Stomach smooth muscle (tissue), 2 donors: ENCODE data around the gene MRTFA.
A peak's percentile ranks its signal among the peaks of the same experiment; 100 is the strongest.
"Not testable (repeated sequence)": the region's sequence is repeated elsewhere in the genome, so short reads cannot be mapped to it uniquely, and the experiment has no call there.

Experiments used
- H3K27ac ChIP-seq: one replicate; pipeline ENCODE4 v1.7.0; 2013; ENCODE audit warnings: mild to moderate bottlenecking, low read length, inconsistent platforms
- H3K27me3 ChIP-seq, 2 donors: one replicate each; pipeline ENCODE4 v1.7.0; 2013; ENCODE audit warnings: low read length in 2 of 2; ENCODE audit not compliant: insufficient read depth in 2 of 2, control insufficient read depth in 1 of 2
- H3K36me3 ChIP-seq, 2 donors: one replicate each; pipeline ENCODE4 v1.7.0; 2013; ENCODE audit warnings: low read length in 2 of 2; ENCODE audit not compliant: control insufficient read depth in 2 of 2, insufficient read depth in 2 of 2
- H3K4me1 ChIP-seq: one replicate; pipeline ENCODE4 v1.7.0; 2013; ENCODE audit warnings: low read length; ENCODE audit not compliant: control insufficient read depth, insufficient read depth
- H3K4me3 ChIP-seq, 2 donors: one replicate each; pipeline ENCODE4 v1.7.0; 2013; ENCODE audit warnings: low read length in 2 of 2
- H3K9ac ChIP-seq, 2 donors: one replicate each; pipeline ENCODE4 v1.7.0; 2013; ENCODE audit warnings: low read length in 2 of 2, mild to moderate bottlenecking in 1 of 2
- H3K9me3 ChIP-seq, 2 donors: one replicate each; pipeline ENCODE4 v1.7.0; 2013; ENCODE audit warnings: low read length in 2 of 2; ENCODE audit not compliant: control insufficient read depth in 2 of 2
- donor health status: healthy.
- donor health status: Pancreatic carcinoma.

MRTFA gene

GRCh38 chr22:40656651-40657050 is 20.1 kb upstream of the MRTFA start:
- H3K9me3 ChIP-seq, H3K27me3 ChIP-seq: not testable (repeated sequence)

GRCh38 chr22:40655941-40656340 is 19.4 kb upstream of the MRTFA start:
- H3K27me3 ChIP-seq, H3K36me3 ChIP-seq, H3K4me3 ChIP-seq, H3K27ac ChIP-seq, H3K9me3 ChIP-seq, H3K9ac ChIP-seq: not testable (repeated sequence)
- peaks cover 33% of the 10 kb centered on the region for H3K4me1 ChIP-seq

More at GRCh38 chr22:40656651-40657050, 20.1 kb upstream of the MRTFA start:
- H3K4me3 ChIP-seq, H3K27ac ChIP-seq, H3K9ac ChIP-seq, H3K36me3 ChIP-seq: not testable (repeated sequence)
- H3K4me1 ChIP-seq, result peaks cover 29% of the 10 kb centered on the region

GRCh38 chr22:40654522-40655167 is 18.1 kb upstream of the MRTFA start:
- Histone ChIP-seq H3K4me3 (peak overlapping the region in 1 of 2 donors; percentile 5), H3K27ac (peak overlapping the region; percentile 73), H3K36me3 (no peaks in the 10 kb centered on the region), H3K4me1 (peaks cover 33% of the 10 kb centered on the region), H3K27me3 (no peaks in the 10 kb centered on the region), H3K9ac (peak overlapping the region; percentile 44 to 60), H3K9me3 (no peaks in the 10 kb centered on the region)

GRCh38 chr22:40653361-40653760 is 16.8 kb upstream of the MRTFA start:
- Histone ChIP-seq H3K27me3 (no peaks in the 10 kb centered on the region), H3K9ac (no peak overlapping the region), H3K4me1 (peaks cover 33% of the 10 kb centered on the region), H3K4me3 (no peak overlapping the region), H3K9me3 (no peaks in the 10 kb centered on the region), H3K27ac (peak overlapping the region; percentile 98), H3K36me3 (no peaks in the 10 kb centered on the region)

- Histone ChIP-seq H3K4me3 (peak overlapping the region; percentile 50 to 93), H3K27me3 (no peaks in the 10 kb centered on the region), H3K4me1 (peaks cover 33% of the 10 kb centered on the region), H3K27ac (peak overlapping the region; percentile 98), H3K9ac (peak overlapping the region; percentile 59 to 99), H3K9me3 (no peaks in the 10 kb centered on the region), H3K36me3 (no peaks in the 10 kb centered on the region)
Measured at GRCh38 chr22:40651563-40652501, 15.3 kb upstream of the MRTFA start.

GRCh38 chr22:40651057-40651456 is 14.5 kb upstream of the MRTFA start:
- Histone ChIP-seq H3K36me3 (no peaks in the 10 kb centered on the region), H3K27me3 (no peaks in the 10 kb centered on the region), H3K4me3 (peak overlapping the region in 1 of 2 donors; percentile 93), H3K4me1 (peaks cover 33% of the 10 kb centered on the region), H3K9ac (peak overlapping the region; percentile 59 to 99), H3K9me3 (no peaks in the 10 kb centered on the region), H3K27ac (peak overlapping the region; percentile 98)

GRCh38 chr22:40648386-40648785 is 11.9 kb upstream of the MRTFA start:
- no peak overlapping the region for H3K9ac ChIP-seq
- peaks cover 19% of the 10 kb centered on the region for H3K4me1 ChIP-seq
- no peaks in the 10 kb centered on the region for H3K27me3 ChIP-seq
- no peak overlapping the region for H3K27ac ChIP-seq
- H3K36me3 ChIP-seq, result no peaks in the 10 kb centered on the region
- H3K9me3 ChIP-seq, result no peaks in the 10 kb centered on the region
- no peak overlapping the region for H3K4me3 ChIP-seq

- peaks cover 3% of the 10 kb centered on the region for H3K4me1 ChIP-seq
- peak overlapping the region in 1 of 2 donors; percentile 29 for H3K4me3 ChIP-seq
- H3K36me3 ChIP-seq, result no peaks in the 10 kb centered on the region
- H3K27ac ChIP-seq, result no peak overlapping the region
- no peaks in the 10 kb centered on the region for H3K9me3 ChIP-seq
- H3K9ac ChIP-seq, result peak overlapping the region in 1 of 2 donors; percentile 29
- no peaks in the 10 kb centered on the region for H3K27me3 ChIP-seq
Measured at GRCh38 chr22:40645579-40646197, 9.2 kb upstream of the MRTFA start.

- H3K27ac ChIP-seq, result no peak overlapping the region
- no peaks in the 10 kb centered on the region for H3K36me3 ChIP-seq
- peaks cover 11% of the 10 kb centered on the region for H3K4me1 ChIP-seq
- no peak overlapping the region for H3K4me3 ChIP-seq
- no peaks in the 10 kb centered on the region for H3K9me3 ChIP-seq
- no peak overlapping the region for H3K9ac ChIP-seq
- no peaks in the 10 kb centered on the region for H3K27me3 ChIP-seq
Measured at GRCh38 chr22:40642316-40642715, 5.8 kb upstream of the MRTFA start.

GRCh38 chr22:40641269-40641668 is 4.8 kb upstream of the MRTFA start:
- peaks cover 13% of the 10 kb centered on the region for H3K4me1 ChIP-seq
- no peak overlapping the region for H3K9ac ChIP-seq
- H3K36me3 ChIP-seq, result no peaks in the 10 kb centered on the region
- H3K9me3 ChIP-seq, result no peaks in the 10 kb centered on the region
- no peaks in the 10 kb centered on the region for H3K27me3 ChIP-seq
- no peak overlapping the region for H3K4me3 ChIP-seq
- no peak overlapping the region for H3K27ac ChIP-seq
